GM12865 (cell line): ENCODE measurements around the gene UNC79.

Experiments used
- DNase-seq: peaks from one replicate; pipeline ENCODE4 v3.0.0; 2010; ENCODE audit warnings: low read depth
- H3K4me3 ChIP-seq: 2 replicates; pipeline ENCODE4 v1.5.1; 2011; ENCODE audit warnings: mild to moderate bottlenecking, low read depth, low read length, control low read depth
- CTCF ChIP-seq: IDR thresholded peaks from 2 replicates; pipeline ENCODE4 v1.5.1; 2011; ENCODE audit warnings: low read length, control low read depth, low read depth, inconsistent platforms; ENCODE audit not compliant: insufficient read depth; ENCODE audit errors: missing control alignments

The UNC79 gene

GRCh38 chr14:93544212-93544611 lies 113.5 kb downstream of the UNC79 start:
- TF ChIP-seq CTCF, result no peak
- peak; percentile 29 for DNase-seq
- no peak overlapping the region for H3K4me3 ChIP-seq

- no peak overlapping the region for H3K4me3 ChIP-seq
- no peak for DNase-seq
- no peak for TF ChIP-seq CTCF
Observed at GRCh38 chr14:93546642-93547041, 115.9 kb downstream of the UNC79 start.

- H3K4me3 ChIP-seq, result no peak overlapping the region
- peak; percentile 68 for DNase-seq
- no peak for TF ChIP-seq CTCF
Observed at GRCh38 chr14:93548102-93548843, 117.5 kb downstream of the UNC79 start.

GRCh38 chr14:93549595-93549994 lies 118.9 kb downstream of the UNC79 start:
- no peak for DNase-seq
- H3K4me3 ChIP-seq, result no peak overlapping the region
- TF ChIP-seq CTCF, result no peak

- DNase-seq, result peak; percentile 31
- TF ChIP-seq CTCF, result no peak
- no peak overlapping the region for H3K4me3 ChIP-seq
Observed at GRCh38 chr14:93564918-93565317, 134.2 kb downstream of the UNC79 start.

- no peak for DNase-seq
- no peak for TF ChIP-seq CTCF
- no peak overlapping the region for H3K4me3 ChIP-seq
Observed at GRCh38 chr14:93566065-93566693, 135.4 kb downstream of the UNC79 start.
